Activated T-cell treated with anti-CD3 and anti-CD28 coated beads for 1 hour (primary cell): ENCODE data around the gene ANKS1B.
"Not testable (repeated sequence)": the region's sequence is repeated elsewhere in the genome, so short reads cannot be mapped to it uniquely, and the experiment has no call there.

ENCODE experiments used
- DNase-seq: peaks from one replicate; pipeline ENCODE4 v3.0.0-alpha.2; 2020; ENCODE audit warnings: low read depth

ANKS1B gene

GRCh38 chr12:99984271-99985128 is at the start of gene ANKS1B:
Gene ANKS1B, minus strand, starts transcription at chr12:99984936. Its CDS starts 699 bp downstream, at chr12:99984237.
- DNase-seq: no peak

- no peak for DNase-seq
Measured at GRCh38 chr12:100031836-100032235, 47.1 kb upstream of the ANKS1B start.

GRCh38 chr12:100027671-100028070 is 42.9 kb upstream of the ANKS1B start:
- no peak for DNase-seq

GRCh38 chr12:100026241-100026640 is 41.5 kb upstream of the ANKS1B start:
- no peak for DNase-seq

- DNase-seq: no peak
Measured at GRCh38 chr12:100024974-100025555, 40.3 kb upstream of the ANKS1B start.

GRCh38 chr12:100020370-100020769 is 35.6 kb upstream of the ANKS1B start:
- no peak for DNase-seq

GRCh38 chr12:100017056-100017455 is 32.3 kb upstream of the ANKS1B start:
- no peak for DNase-seq

GRCh38 chr12:100016304-100016703 is 31.6 kb upstream of the ANKS1B start:
- DNase-seq: not testable (repeated sequence)

GRCh38 chr12:100005846-100006245 is 21.1 kb upstream of the ANKS1B start:
- DNase-seq: not testable (repeated sequence)

GRCh38 chr12:99997806-99998205 is 13.1 kb upstream of the ANKS1B start:
- no peak for DNase-seq

- no peak for DNase-seq
Measured at GRCh38 chr12:99996095-99996494, 11.4 kb upstream of the ANKS1B start.

GRCh38 chr12:99985631-99986030 is 895 bp upstream of the ANKS1B start:
- no peak for DNase-seq

GRCh38 chr12:99985129-99985570 is 414 bp upstream of the ANKS1B start:
- DNase-seq: no peak

GRCh38 chr12:99983456-99984258 is 1.1 kb downstream of the ANKS1B start:
- DNase-seq: no peak

- no peak for DNase-seq
Measured at GRCh38 chr12:99981639-99982190, 3.0 kb downstream of the ANKS1B start.

- DNase-seq: no peak
Measured at GRCh38 chr12:99979471-99979870, 5.3 kb downstream of the ANKS1B start.

- DNase-seq: no peak
Measured at GRCh38 chr12:99978152-99978551, 6.6 kb downstream of the ANKS1B start.

- DNase-seq: no peak
Measured at GRCh38 chr12:99977550-99977949, 7.2 kb downstream of the ANKS1B start.

GRCh38 chr12:99976762-99977161 is 8.0 kb downstream of the ANKS1B start:
- DNase-seq: no peak

GRCh38 chr12:99975321-99975720 is 9.4 kb downstream of the ANKS1B start:
- DNase-seq: no peak

- DNase-seq: no peak
Measured at GRCh38 chr12:99974146-99974545, 10.6 kb downstream of the ANKS1B start.

- no peak for DNase-seq
Measured at GRCh38 chr12:99966429-99966828, 18.3 kb downstream of the ANKS1B start.
